ENCODE data around the gene HSD17B12. TPM values are rescaled to one million over a fixed set of nuclear protein-coding genes. Genes with fewer than 3 reads are reported as not detected.
"Not testable (repeated sequence)": the region's sequence is repeated elsewhere in the genome, so short reads cannot be mapped to it uniquely, and the experiment has no call there.

The HSD17B12 gene
- polyA plus RNA-seq, 2 of the 4 experiments (the other 2 are of a cell fraction), result 102 to 103 TPM

- TF ChIP-seq, protein P1, sequence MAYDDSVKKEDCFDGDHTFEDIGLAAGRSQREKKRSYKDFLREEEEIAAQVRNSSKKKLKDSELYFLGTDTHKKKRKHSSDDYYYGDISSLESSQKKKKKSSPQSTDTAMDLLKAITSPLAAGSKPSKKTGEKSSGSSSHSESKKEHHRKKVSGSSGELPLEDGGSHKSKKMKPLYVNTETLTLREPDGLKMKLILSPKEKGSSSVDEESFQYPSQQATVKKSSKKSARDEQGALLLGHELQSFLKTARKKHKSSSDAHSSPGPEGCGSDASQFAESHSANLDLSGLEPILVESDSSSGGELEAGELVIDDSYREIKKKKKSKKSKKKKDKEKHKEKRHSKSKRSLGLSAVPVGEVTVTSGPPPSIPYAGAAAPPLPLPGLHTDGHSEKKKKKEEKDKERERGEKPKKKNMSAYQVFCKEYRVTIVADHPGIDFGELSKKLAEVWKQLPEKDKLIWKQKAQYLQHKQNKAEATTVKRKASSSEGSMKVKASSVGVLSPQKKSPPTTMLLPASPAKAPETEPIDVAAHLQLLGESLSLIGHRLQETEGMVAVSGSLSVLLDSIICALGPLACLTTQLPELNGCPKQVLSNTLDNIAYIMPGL (CRISPR knock-in tag; IDR thresholded peaks at IDR 0.05; ENCODE audit: borderline replicate concordance), result no peak
- TF ChIP-seq NFE2L2 (conservative IDR thresholded peaks at IDR 0.05; ENCODE audit: low read length) (no peak), EP300 (IDR thresholded peaks at IDR 0.05) (no peak)
- TF ChIP-seq, protein P2, sequence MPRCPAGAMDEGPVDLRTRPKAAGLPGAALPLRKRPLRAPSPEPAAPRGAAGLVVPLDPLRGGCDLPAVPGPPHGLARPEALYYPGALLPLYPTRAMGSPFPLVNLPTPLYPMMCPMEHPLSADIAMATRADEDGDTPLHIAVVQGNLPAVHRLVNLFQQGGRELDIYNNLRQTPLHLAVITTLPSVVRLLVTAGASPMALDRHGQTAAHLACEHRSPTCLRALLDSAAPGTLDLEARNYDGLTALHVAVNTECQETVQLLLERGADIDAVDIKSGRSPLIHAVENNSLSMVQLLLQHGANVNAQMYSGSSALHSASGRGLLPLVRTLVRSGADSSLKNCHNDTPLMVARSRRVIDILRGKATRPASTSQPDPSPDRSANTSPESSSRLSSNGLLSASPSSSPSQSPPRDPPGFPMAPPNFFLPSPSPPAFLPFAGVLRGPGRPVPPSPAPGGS (IDR thresholded peaks at IDR 0.05), result no peak
Measured at GRCh38 chr11:43664295-43664694, 16.2 kb upstream of the HSD17B12 start (continued).

DNA sequence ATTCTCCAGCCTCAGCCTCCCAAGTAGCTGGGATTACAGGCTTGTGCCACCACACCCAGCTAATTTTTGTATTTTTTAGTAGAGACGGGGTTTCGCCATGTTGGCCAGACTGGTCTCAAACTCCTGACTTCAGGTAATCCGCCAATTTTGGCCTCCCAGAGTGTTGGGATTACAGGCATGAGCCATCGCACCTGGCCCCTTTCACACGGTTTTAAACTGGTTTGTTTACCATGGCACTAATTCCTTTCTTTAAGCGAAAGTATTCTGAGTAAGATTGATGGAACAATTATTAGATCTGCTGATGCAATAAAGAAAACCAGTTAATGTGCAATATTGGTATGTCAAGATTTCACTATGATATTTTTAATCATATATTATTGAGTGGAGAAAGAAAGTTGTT is 9.3 kb upstream of the HSD17B12 start:
- CTCF ChIA-PET, result interaction anchor here (1.4 kb wide), 1 partner anchor 154 kb away, joined by 3 read pairs; no protein-coding TSS in a partner anchor
- WGBS (ENCODE audit: missing lambda C conversion rate), result 63% methylated on average over 6 of the region's 6 CpGs

DNA sequence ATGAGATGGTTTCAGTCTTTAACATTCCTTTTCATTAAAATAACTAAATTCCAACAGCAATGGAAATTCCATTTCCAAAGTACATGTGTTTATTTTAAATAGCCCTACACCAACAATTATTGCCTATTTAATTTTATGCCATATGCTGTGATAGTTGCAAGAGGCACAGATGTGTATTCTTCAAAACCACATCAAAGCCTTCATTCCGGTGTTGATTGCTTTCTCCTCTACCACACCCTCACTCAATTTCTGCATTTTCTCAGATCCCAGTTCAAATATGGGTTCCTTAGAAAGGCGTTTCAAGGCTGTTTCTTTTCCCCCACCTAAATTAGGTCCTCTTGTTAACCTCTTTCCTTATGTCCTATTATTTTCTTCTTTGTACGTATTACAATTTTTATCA is 6.0 kb upstream of the HSD17B12 start:
- Histone ChIP-seq H3K9me3 (peaks cover 2% of the 10 kb centered on the region; the same call in 2 of the 3 replicates), H3K4me3 (no peak overlapping the region), H3K4me1 (no peaks in the 10 kb centered on the region), H3K27ac (no peak overlapping the region), H3K4me2 (no peak overlapping the region)
- FAIRE-seq (no peak), DNase-seq (ENCODE audit: low read depth in 1 of 2, low spot score in 1 of 2) (no peak), ATAC-seq (no peak)
- ChIA-PET CTCF (no interaction called here), POLR2A (no interaction called here)
- TF ChIP-seq, protein P1 (CRISPR knock-in tag; IDR thresholded peaks at IDR 0.05; ENCODE audit: borderline replicate concordance), result no peak
- TF ChIP-seq PHF8 (IDR thresholded peaks at IDR 0.05; ENCODE audit: borderline replicate concordance, low read depth) (no peak), TP53 (CRISPR knock-in tag; IDR thresholded peaks at IDR 0.05) (no peak), KDM1A (IDR thresholded peaks at IDR 0.05; ENCODE audit: low read depth) (no peak), BHLHE40 (IDR thresholded peaks at IDR 0.05; ENCODE audit: low read depth, low read length) (no peak), PBX3 (IDR thresholded peaks at IDR 0.05) (no peak), ZNF302 (CRISPR knock-in tag; IDR thresholded peaks at IDR 0.05) (no peak), FOSB (CRISPR knock-in tag; IDR thresholded peaks at IDR 0.05) (no peak), RCOR1 (IDR thresholded peaks at IDR 0.05; ENCODE audit: low read depth, low read length) (no peak), POLR2AphosphoS2 (conservative IDR thresholded peaks at IDR 0.05; ENCODE audit: low read length) (no peak), HOXA7 (CRISPR knock-in tag; IDR thresholded peaks at IDR 0.05) (no peak), EHMT2 (IDR thresholded peaks at IDR 0.05; ENCODE audit: low read depth) (no peak)
- TF ChIP-seq, protein P3, sequence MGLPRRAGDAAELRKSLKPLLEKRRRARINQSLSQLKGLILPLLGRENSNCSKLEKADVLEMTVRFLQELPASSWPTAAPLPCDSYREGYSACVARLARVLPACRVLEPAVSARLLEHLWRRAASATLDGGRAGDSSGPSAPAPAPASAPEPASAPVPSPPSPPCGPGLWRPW (IDR thresholded peaks at IDR 0.05), result no peak
- WGBS (ENCODE audit: missing lambda C conversion rate), result 34% methylated on average over 3 of the region's 3 CpGs

More for the DNA sequence above, 9.3 kb upstream of the HSD17B12 start:
- H3K27ac ChIP-seq; H3K4me1 ChIP-seq; H3K9me3 ChIP-seq; POLR2A ChIA-PET; DNase-seq (ENCODE audit: low read depth in 1 of 2, low spot score in 1 of 2); FAIRE-seq; H3K4me2 ChIP-seq; ATAC-seq; H3K4me3 ChIP-seq: not testable (repeated sequence)

Measured in A549 (cell line).